ENCODE measurements around the gene SLC35A3.

Gene SLC35A3

DNA sequence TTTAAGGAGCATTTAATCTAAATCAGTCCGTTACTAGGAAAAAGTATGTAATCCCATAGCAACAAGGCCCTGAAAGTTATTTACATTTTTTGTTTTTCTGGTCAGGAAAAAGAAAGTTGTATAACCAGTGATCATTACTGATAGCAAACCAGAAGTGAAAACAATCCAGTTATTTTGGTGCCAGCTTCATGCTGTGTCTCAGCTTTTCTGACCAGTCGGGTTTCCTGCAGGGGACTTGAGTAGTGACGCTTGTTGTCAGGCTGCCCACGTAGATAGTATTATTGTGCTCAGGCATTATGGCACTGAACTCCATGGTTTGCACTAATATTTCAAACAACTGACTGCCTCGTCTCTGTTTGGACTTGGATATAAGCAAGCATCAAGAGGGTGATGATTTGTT is 107.7 kb downstream of the SLC35A3 start:
- DNase-seq (ENCODE audit: low spot score): no peak

DNA sequence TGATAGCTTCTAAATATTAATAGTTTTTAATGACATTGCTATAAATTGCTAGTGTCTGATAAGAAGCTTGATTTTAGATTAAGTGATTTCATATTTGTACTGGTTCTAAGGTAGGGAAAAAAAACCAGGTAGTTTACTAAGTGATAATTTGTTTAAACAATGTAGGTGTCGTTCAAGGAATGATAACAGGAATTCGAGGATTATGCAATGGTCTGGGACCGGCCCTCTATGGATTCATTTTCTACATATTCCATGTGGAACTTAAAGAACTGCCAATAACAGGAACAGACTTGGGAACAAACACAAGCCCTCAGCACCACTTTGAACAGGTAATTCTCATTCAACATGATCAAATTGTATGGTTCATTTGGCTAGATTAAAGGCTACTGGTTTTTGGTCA is 110.5 kb downstream of the SLC35A3 start:
- no peak for DNase-seq (ENCODE audit: low spot score)
